ENCODE measurements around the gene MPIG6B. TPM values are rescaled to one million over a fixed set of nuclear protein-coding genes. Genes with fewer than 3 reads are reported as not detected.

MPIG6B gene
- total and polyA plus RNA-seq, 3 donors from 2014 or later, result 0.74 to 1.3 (median 0.94) TPM

DNA sequence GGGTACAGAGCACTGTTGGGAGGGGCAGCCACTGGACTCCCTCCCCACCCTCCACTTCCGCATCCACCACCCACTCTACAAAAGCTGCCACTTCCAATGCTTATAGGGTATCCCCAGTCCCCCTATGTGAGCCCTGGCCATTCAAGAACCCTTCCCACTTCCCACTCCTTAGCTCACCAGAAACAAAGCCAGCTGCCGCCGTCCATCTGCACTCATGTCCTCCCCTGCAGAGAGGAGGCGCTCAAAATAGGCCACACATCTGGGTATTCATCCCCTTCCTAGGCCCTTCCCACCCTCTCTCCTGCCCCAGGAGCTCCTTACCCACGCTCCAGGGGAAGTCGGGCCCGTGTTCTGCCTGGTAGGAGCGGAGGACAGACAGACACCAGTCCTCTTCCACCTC, 35.9 kb upstream of the MPIG6B start:
- no peak for TF ChIP-seq POLR2A (IDR thresholded peaks at IDR 0.05)
- TF ChIP-seq, protein P1, sequence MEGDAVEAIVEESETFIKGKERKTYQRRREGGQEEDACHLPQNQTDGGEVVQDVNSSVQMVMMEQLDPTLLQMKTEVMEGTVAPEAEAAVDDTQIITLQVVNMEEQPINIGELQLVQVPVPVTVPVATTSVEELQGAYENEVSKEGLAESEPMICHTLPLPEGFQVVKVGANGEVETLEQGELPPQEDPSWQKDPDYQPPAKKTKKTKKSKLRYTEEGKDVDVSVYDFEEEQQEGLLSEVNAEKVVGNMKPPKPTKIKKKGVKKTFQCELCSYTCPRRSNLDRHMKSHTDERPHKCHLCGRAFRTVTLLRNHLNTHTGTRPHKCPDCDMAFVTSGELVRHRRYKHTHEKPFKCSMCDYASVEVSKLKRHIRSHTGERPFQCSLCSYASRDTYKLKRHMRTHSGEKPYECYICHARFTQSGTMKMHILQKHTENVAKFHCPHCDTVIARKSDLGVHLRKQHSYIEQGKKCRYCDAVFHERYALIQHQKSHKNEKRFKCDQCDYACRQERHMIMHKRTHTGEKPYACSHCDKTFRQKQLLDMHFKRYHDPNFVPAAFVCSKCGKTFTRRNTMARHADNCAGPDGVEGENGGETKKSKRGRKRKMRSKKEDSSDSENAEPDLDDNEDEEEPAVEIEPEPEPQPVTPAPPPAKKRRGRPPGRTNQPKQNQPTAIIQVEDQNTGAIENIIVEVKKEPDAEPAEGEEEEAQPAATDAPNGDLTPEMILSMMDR (IDR thresholded peaks at IDR 0.05), result no peak
- peaks cover 4% of the 10 kb centered on the region for H3K4me1 ChIP-seq
- 81 to 91% methylated on average over 4 to 8 of the region's 8 CpGs for WGBS, 2 donors
- no peak for DNase-seq
- no peak overlapping the region for H3K4me3 ChIP-seq
- H3K27ac ChIP-seq, result no peak overlapping the region
- H3K9me3 ChIP-seq, result no peaks in the 10 kb centered on the region
- H3K27me3 ChIP-seq, result no peaks in the 10 kb centered on the region
- intact Hi-C loops (cut with DNase I; ENCODE audit: low total_unique reads), result no loop called here
- H3K36me3 ChIP-seq (ENCODE audit: low read depth, missing control alignments), result no peaks in the 10 kb centered on the region

DNA sequence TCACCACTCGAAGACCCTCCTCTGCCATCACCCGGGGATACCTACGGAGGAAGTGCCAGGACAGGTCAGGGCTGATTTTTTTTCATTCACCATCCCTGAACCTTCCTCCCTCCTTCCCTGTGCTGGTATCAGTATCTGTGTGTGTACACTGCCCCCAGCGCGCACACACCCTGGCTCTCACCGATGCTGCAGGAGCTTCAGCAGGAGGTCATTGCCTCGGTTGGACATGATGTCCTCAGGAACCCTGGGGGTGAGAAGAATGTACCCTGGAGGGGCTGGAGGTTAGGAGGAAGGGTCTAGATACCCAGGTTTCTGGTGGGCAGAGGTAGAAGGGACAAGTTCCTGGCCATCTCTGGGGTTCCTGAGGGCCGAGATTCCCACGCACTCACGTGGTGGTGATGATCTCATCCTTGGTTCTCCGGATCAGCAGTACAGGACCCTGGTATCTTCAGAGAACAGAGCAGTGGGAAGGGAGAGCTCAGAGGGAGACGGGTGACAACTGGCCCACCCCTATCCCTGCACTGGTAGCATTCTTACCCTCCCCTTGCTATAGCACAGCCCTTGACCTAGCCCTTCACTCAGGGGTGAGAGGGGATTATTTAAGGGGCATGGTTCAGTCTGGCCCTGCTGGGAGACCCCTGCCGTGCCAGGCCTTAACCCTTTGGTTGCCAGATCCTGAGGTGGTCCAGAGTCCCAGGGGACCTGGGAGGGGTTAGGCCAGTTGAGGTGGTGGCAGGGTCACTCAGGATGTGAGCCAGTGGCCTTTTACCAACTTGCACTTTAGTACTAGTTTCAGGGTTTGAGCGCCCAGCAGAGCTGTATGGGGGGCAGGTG, 35.1 kb upstream of the MPIG6B start:
- peaks cover 4% of the 10 kb centered on the region for H3K4me1 ChIP-seq
- no peaks in the 10 kb centered on the region for H3K36me3 ChIP-seq (ENCODE audit: low read depth, missing control alignments)
- no peak for DNase-seq
- no peak overlapping the region for H3K4me3 ChIP-seq
- no peaks in the 10 kb centered on the region for H3K27me3 ChIP-seq
- TF ChIP-seq, protein P1 (IDR thresholded peaks at IDR 0.05), result no peak
- no peak for TF ChIP-seq POLR2A (IDR thresholded peaks at IDR 0.05)
- H3K27ac ChIP-seq, result no peak overlapping the region
- 81 to 95% methylated on average over 10 to 14 of the region's 14 CpGs for WGBS, 2 donors
- intact Hi-C loops (cut with DNase I; ENCODE audit: low total_unique reads), result no loop called here
- no peaks in the 10 kb centered on the region for H3K9me3 ChIP-seq

GRCh38 chr6:31689249-31690110, 33.7 kb upstream of the MPIG6B start:
- H3K9me3 ChIP-seq, result no peaks in the 10 kb centered on the region
- no peaks in the 10 kb centered on the region for H3K36me3 ChIP-seq (ENCODE audit: low read depth, missing control alignments)
- no peak for DNase-seq
- TF ChIP-seq, protein P1 (IDR thresholded peaks at IDR 0.05), result peak in 1 of 3 experiments; percentile 23
- no peak for TF ChIP-seq POLR2A (IDR thresholded peaks at IDR 0.05)
- WGBS, 2 donors, result 79 to 84% methylated on average over 8 to 11 of the region's 11 CpGs
- H3K27ac ChIP-seq, result no peak overlapping the region
- intact Hi-C loops (cut with DNase I; ENCODE audit: low total_unique reads), result no loop called here
- peaks cover 4% of the 10 kb centered on the region for H3K4me1 ChIP-seq
- H3K4me3 ChIP-seq, result no peak overlapping the region
- H3K27me3 ChIP-seq, result no peaks in the 10 kb centered on the region

DNA sequence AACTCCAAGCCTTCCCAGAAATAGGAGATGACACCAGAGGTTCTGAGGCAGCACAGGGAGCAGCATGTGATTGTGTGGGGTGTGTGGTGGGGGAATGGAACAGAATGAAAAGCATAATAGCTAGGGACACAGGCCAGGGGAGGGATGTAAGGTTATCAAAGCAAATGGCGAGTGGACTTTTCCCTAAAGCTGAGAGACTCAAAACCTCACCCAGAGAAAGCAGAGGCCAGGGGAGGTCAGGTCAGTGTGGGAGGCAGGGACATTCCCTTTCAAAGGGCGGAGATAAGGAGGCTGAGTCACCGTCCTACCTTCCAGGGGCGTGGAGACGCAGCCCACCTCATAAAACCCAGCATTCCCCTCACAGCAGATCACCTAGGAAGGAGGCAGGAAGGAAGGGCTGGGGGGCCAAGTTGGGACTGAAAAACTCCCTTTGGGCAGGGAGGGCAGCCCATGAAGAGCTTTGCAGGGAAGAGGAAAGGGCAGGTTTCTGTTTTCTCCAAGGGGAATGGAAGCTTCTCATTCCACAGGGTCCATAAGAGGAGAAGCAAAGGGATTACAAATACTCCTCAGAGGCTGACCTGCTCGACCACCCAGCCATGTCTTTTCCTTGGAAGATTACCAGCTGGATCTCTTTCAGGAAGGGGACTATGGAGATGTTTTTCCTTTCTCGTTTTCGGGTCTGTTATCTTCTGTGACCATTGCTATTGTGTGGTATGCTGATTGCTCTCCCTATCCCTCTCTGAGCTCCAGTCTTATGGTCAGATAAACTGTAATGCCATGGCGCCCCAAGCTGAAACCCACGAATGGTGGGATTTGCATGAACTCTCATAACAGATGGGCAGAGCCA, 32.7 kb upstream of the MPIG6B start:
- Histone ChIP-seq H3K4me1 (peaks cover 4% of the 10 kb centered on the region), H3K27me3 (no peaks in the 10 kb centered on the region), H3K27ac (no peak overlapping the region), H3K4me3 (no peak overlapping the region), H3K9me3 (no peaks in the 10 kb centered on the region), H3K36me3 (ENCODE audit: low read depth, missing control alignments) (no peaks in the 10 kb centered on the region)
- 52 to 65% methylated on average over 10 of the region's 10 CpGs for WGBS, 2 donors
- TF ChIP-seq, protein P1 (IDR thresholded peaks at IDR 0.05), result no peak
- no peak for TF ChIP-seq POLR2A (IDR thresholded peaks at IDR 0.05)
- DNase-seq, result no peak
- intact Hi-C loops (cut with DNase I; ENCODE audit: low total_unique reads), result no loop called here
